Measurements from ENCODE around the gene SLC9A7.

SLC9A7 gene

DNA sequence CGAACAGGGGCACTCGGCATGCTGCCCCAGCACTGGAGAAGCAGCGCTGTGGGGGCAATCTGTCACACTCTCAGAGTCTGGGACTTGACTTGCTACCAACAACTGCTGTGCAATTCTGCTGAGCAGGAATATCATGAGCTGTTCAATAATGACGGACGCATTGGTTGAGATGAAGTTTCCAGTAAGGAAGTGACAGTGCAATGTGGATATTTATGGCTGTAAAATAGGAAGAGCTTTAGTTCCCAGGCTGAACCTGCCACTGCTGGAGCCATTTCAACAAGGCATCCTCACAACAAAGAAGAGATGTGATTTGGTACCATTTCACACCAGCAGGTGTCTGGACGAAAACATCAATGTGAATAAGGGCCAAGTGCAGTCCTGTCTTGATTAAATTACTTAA is 161.1 kb downstream of the SLC9A7 start:
- no peaks in the 10 kb centered on the region for H3K36me3 ChIP-seq (ENCODE audit: control insufficient read depth, insufficient read depth, low read length)
- H3K79me2 ChIP-seq = no peaks in the 10 kb centered on the region
- H3K9me3 ChIP-seq (ENCODE audit: control insufficient read depth, low read length) = no peaks in the 10 kb centered on the region
- H3K4me3 ChIP-seq (ENCODE audit: low read depth, low read length) = no peak overlapping the region
- H2AFZ ChIP-seq = no peak overlapping the region
- no peak overlapping the region for H3K27ac ChIP-seq
- H3K27me3 ChIP-seq (ENCODE audit: control insufficient read depth, insufficient read depth, low read length) = no peaks in the 10 kb centered on the region
- peaks cover 2% of the 10 kb centered on the region for H3K4me1 ChIP-seq
- H3K4me2 ChIP-seq (ENCODE audit: low read length) = no peak overlapping the region
- no peak overlapping the region for H3K9ac ChIP-seq
- TF ChIP-seq, protein P1, sequence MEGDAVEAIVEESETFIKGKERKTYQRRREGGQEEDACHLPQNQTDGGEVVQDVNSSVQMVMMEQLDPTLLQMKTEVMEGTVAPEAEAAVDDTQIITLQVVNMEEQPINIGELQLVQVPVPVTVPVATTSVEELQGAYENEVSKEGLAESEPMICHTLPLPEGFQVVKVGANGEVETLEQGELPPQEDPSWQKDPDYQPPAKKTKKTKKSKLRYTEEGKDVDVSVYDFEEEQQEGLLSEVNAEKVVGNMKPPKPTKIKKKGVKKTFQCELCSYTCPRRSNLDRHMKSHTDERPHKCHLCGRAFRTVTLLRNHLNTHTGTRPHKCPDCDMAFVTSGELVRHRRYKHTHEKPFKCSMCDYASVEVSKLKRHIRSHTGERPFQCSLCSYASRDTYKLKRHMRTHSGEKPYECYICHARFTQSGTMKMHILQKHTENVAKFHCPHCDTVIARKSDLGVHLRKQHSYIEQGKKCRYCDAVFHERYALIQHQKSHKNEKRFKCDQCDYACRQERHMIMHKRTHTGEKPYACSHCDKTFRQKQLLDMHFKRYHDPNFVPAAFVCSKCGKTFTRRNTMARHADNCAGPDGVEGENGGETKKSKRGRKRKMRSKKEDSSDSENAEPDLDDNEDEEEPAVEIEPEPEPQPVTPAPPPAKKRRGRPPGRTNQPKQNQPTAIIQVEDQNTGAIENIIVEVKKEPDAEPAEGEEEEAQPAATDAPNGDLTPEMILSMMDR (IDR thresholded peaks at IDR 0.05) = no peak

- Histone ChIP-seq H3K36me3 (ENCODE audit: control insufficient read depth, insufficient read depth, low read length) (no peaks in the 10 kb centered on the region), H3K27ac (no peak overlapping the region), H3K4me2 (ENCODE audit: low read length) (no peak overlapping the region), H3K4me1 (peaks cover 2% of the 10 kb centered on the region), H3K27me3 (ENCODE audit: control insufficient read depth, insufficient read depth, low read length) (no peaks in the 10 kb centered on the region), H3K9ac (no peak overlapping the region), H2AFZ (no peak overlapping the region), H3K79me2 (no peaks in the 10 kb centered on the region), H3K9me3 (ENCODE audit: control insufficient read depth, low read length) (no peaks in the 10 kb centered on the region), H3K4me3 (ENCODE audit: low read depth, low read length) (no peak overlapping the region)
- TF ChIP-seq, protein P1 (IDR thresholded peaks at IDR 0.05) = no peak
These were observed 161.7 kb downstream of the SLC9A7 start for GRCh38 chrX:46597208-46597607.

- Histone ChIP-seq H3K4me2 (ENCODE audit: low read length) (no peak overlapping the region), H3K9ac (no peak overlapping the region), H3K9me3 (ENCODE audit: control insufficient read depth, low read length) (no peaks in the 10 kb centered on the region), H3K27me3 (ENCODE audit: control insufficient read depth, insufficient read depth, low read length) (no peaks in the 10 kb centered on the region), H3K4me1 (no peaks in the 10 kb centered on the region), H2AFZ (no peak overlapping the region), H3K27ac (no peak overlapping the region), H3K36me3 (ENCODE audit: control insufficient read depth, insufficient read depth, low read length) (no peaks in the 10 kb centered on the region), H3K79me2 (no peaks in the 10 kb centered on the region), H3K4me3 (ENCODE audit: low read depth, low read length) (no peak overlapping the region)
- TF ChIP-seq, protein P1 (IDR thresholded peaks at IDR 0.05) = no peak
These were observed 163.8 kb downstream of the SLC9A7 start for GRCh38 chrX:46595084-46595483.

GRCh38 chrX:46589977-46590723 is 168.8 kb downstream of the SLC9A7 start:
- Histone ChIP-seq H3K4me1 (no peaks in the 10 kb centered on the region), H3K9me3 (ENCODE audit: control insufficient read depth, low read length) (no peaks in the 10 kb centered on the region), H3K9ac (no peak overlapping the region), H3K79me2 (no peaks in the 10 kb centered on the region), H3K4me2 (ENCODE audit: low read length) (no peak overlapping the region), H3K4me3 (ENCODE audit: low read depth, low read length) (no peak overlapping the region), H3K36me3 (ENCODE audit: control insufficient read depth, insufficient read depth, low read length) (no peaks in the 10 kb centered on the region), H3K27ac (no peak overlapping the region), H2AFZ (no peak overlapping the region), H3K27me3 (ENCODE audit: control insufficient read depth, insufficient read depth, low read length) (no peaks in the 10 kb centered on the region)
- TF ChIP-seq, protein P1 (IDR thresholded peaks at IDR 0.05) = no peak

DNA sequence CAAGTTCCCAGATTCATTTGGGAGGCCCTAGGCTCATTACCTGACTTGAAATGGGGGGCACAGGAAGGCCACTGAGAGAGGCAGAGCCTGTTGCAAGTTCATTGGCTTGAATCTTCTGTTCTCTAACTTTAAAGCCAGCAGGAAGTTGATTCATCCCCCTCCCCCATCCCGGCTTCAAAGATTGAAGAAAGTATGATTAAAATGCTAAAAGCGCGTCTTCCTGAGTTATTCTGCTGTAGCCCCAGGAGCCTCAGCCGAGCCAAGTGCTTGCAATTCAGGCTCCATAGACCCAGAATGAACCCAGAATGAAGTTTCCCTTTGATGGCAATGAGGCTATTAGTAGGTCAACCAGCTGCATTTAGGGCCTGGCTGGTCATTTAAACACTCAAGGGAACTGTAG is 170.7 kb downstream of the SLC9A7 start:
- TF ChIP-seq, protein P1 (IDR thresholded peaks at IDR 0.05) = no peak
- Histone ChIP-seq H3K4me3 (ENCODE audit: low read depth, low read length) (no peak overlapping the region), H3K79me2 (no peaks in the 10 kb centered on the region)

More for the DNA sequence above, 170.7 kb downstream of the SLC9A7 start:
- H3K36me3 ChIP-seq (ENCODE audit: control insufficient read depth, insufficient read depth, low read length) = no peaks in the 10 kb centered on the region
- H3K27ac ChIP-seq = no peak overlapping the region
- no peak overlapping the region for H3K9ac ChIP-seq
- H3K4me1 ChIP-seq = no peaks in the 10 kb centered on the region
- no peaks in the 10 kb centered on the region for H3K27me3 ChIP-seq (ENCODE audit: control insufficient read depth, insufficient read depth, low read length)
- H3K9me3 ChIP-seq (ENCODE audit: control insufficient read depth, low read length) = no peaks in the 10 kb centered on the region
- no peak overlapping the region for H2AFZ ChIP-seq
- H3K4me2 ChIP-seq (ENCODE audit: low read length) = no peak overlapping the region

All from parathyroid adenoma (tissue), 2 donors.